GM21526 (cell line): Measurements from ENCODE around the gene STX10.

ENCODE experiments used
- ATAC-seq: cut with Tn5 transposase; IDR thresholded peaks from one replicate; pipeline ENCODE4 v1.9.1; 2021; ENCODE audit warnings: moderate library complexity; ENCODE audit not compliant: unreplicated experiment, low FRiP score

STX10 gene

GRCh38 chr19:13102416-13102665, 47.8 kb downstream of the STX10 start:
- ATAC-seq: peak; percentile 1

- no peak for ATAC-seq
These were observed 48.4 kb downstream of the STX10 start for GRCh38 chr19:13101590-13102415.

- ATAC-seq: no peak
These were observed 49.2 kb downstream of the STX10 start for GRCh38 chr19:13100841-13101589.

DNA sequence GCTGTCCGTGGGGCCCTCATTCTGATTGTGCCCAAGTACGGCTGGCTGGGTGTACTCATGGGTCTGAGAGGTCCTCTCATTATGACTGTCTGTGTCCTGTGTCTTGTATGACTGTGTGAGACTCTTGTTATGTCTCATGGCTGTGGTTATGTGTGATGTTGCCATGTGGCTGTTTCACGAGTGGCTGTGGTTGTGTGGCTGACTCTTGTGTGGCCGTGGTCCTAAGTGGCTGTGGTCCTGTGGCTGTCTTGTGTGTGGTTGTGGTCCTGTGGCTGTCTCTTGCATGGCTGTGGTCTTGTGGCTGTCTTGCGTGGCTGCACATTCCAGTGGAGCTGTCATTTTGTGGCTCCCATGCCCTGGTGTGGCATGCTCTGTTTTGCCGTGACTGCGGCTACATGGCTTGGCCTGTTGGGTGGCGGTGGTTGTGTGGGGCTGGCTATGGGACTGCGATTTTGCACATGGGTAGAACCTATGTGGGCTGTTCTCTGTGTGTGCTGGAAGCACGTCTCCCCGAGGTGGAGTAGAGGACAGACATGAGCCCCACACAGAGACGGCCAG, 50.1 kb downstream of the STX10 start:
- ATAC-seq: no peak

DNA sequence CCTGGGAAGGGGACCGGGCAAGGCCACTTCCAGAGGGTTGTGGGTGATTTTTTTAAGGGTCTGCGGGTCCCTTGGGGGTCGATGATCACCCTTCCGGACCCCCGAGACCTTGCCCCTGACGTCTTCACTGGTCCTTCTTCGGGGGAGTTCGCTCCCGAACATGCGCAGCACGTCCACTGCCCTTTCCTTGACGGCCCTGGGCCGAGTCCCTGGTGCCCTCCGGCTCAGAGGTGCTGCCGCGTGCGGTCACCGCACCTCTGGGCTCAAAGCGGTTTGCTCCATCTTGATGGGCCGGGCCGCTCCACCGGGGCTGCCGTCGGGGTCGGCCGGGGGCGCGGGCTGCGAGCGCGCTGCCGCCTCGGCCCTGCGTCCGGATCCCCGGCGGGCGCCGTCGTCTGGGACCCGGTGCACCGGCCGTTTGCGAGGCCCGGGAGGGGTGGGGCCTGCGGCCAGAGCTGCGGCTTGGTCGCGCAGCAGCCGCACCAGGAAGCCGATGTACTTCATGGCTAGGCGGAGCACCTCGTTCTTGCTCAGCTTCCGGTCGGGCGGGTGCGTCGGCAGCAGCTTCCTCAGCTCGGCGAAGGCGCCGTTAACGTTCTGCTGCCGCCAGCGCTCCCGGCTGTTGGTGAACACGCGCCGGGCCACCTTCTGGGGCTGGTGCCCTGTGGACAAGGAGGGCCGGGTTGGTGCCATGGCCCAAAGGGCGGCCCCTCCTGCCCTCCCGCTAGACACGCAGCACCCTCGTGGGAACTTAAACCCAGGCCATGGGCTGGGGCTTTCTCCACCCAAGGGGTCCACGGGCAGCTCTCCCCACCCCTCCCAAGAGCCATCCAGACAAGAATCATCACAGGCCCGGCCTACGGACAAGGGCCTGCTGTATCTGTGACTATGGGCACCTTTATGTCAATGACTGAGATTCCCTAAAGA, 50.8 kb downstream of the STX10 start:
- no peak for ATAC-seq

- ATAC-seq: no peak
These were observed 51.7 kb downstream of the STX10 start for GRCh38 chr19:13098277-13099072.

DNA sequence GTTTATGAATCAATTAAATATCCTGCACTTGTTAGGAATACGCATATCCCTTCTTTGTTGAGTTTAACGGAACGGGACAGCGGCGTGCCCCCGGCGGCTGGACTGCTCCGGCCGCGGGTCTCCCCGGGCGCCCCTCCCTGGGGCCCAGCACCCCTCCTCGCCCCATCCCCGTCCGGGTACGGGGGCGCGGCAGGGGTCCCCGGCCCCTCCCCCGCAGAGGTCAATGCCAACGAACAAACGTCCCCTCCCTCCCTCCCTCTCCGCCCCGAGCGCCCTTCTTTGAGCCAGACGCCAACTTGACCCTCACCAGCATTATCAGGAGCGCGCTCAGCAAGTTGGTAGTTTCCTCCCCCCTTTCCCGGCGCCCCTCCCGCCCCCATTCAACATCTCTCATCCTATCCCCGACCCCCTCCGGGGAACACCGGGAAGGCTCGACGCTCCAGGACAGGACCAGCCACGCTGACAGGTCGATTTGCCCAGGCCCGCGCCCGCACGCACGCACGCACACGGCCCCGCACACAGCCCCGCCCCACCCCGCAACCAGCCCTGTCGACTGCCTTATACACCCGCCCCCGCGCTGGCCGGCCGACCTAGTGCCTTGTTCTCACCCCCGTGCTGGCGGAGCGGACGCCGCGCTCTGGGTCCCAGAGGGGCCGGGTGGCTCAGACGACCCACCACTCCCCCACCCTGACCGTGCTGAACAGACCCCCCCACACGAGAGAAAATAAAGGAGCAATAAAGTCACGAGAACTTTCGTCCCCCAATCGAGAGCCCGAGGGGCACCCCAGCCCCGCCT, 52.5 kb downstream of the STX10 start:
- no peak for ATAC-seq

DNA sequence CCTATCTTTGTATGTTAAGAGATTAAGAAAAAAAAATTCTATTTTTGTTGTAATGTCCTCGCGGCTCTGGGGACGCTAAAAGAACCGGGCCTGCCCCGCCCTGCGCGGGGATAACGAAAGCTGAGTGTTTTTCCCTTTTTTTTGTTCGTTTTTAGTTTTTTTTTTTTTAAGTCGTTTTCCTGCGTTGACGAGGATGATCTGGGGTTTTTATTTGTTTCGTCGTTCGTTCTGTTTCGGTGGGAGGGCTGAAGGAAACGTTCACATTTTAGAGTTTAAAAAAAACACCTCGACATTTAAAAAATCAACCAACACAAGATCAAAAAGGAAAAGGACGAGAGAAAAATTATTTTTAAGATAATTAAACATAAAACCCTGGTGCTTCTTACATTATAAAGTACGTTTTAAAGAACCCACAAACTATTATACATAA, 53.1 kb downstream of the STX10 start:
- ATAC-seq: no peak

DNA sequence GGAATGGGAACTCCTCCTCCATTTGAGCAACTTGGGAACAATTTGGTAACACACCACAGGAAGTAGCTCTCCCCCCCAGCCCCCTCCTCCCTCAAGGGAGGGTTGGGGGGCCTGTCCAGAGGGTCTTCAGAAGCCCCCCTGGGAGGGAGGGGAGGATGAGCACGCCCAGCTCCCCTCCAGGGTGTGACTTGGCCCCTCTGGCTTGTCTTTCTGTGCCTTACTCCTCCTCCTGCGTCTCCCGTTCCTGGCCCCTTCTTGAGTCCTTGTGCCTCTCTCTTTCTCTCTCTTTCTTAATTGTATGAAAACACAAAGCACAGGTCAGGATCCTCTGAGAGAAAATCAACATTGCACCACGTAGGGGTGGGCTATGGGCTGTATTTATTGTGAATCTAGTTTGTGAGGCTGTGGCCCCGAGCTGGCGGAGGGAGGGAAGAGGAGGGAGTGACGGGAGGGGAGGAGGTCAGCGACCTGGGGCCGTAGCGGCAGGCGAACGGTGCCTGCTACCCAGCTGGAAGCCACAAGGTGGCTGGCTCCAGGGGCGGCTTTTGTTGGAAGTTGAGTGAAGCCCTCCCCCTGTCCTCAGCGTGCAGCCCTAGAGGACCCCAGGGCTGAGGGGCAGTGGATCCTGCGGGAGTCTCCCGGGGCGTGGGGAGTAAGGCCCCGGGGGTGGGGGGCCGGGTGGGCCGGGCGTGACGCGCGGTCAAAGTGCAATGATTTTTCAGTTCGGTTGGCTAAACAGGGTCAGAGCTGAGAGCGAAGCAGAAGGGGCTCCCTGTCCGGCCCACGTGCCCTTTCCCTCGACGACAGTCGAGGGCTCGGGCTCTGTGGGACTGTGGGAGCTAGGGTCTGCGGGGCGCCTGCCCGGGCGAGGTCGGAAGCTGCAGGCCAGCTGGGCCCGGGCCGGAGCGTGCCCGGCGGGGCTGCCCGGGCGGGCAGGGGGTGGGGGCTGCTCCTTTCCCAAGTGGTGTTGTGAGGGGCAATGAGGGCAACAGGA, 53.9 kb downstream of the STX10 start:
- ATAC-seq: no peak

DNA sequence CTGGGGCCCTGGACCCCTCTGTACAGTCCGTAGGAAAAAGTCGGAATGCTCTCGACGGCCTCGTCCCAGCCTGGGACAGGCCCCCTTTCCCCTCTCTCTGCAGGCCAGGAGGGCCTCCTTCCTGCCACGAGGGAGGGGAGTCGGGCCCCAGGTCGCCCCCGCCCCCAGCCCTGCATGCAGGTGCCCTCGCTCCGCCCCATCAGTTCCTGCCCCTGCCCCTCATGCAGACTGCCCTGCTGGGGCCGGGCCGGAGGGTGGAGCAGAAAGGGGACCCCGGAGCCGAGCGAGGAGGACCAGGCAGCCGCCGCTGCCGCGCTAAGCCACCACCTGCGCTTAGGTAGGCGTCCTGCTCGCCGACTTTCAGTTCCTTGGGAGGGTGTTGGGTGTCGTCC, 54.8 kb downstream of the STX10 start:
- ATAC-seq: no peak

DNA sequence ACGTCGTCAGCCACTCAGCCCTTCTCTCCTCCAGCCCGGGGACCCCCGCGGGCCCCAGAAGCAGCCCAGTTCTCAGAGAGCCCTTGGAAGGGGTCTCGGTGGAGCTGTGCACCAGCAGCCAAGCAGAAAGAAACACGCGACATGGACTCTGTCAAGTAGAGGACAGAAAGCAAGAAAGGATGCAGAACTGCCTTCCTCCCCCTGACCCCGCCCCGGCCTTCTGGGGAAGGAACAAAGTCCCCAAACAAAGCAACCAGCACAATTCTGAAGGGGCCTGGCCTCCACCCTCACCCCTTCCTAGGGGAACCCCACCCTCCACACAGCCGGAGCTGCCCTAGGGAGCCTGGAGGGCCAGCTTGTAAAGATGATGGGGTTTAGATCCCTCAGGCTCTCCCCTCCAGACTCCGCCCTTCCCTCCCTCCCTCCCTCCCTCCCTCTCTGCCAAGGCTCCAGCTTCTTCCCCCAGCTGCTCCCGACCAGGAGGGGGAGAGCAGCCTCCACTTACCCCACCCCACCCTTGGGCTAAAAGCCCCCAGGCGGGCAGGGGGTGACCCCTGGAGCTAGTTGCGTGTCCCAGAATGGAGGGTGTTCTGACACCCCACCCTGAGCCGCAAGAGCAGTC, 55.3 kb downstream of the STX10 start:
- no peak for ATAC-seq

DNA sequence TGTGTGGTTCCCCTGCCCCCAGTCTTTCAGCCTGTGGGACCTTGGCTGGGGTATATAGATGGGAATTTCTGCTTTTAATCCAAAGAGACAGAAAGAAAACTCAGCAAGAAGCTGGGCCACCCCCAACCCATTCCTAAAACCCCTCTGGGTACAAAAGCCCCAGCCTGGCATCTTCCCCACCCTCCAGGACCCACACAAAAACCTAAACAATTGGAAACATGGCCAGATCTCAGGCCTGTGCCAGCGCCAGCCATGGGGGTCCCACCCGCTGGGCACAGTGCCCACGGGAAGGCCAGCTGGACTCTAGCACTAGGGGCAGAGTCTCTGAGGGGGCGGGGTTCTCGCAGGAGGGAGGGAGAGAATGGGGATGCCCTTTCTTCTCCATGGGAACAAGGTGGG, 56.1 kb downstream of the STX10 start:
- no peak for ATAC-seq
